Astrocyte (in vitro differentiated cells and primary cell): Measurements from ENCODE around the gene NEDD9.

Experiments
- EZH2 ChIP-seq: IDR thresholded peaks from 2 replicates; pipeline ENCODE4 v1.6.1; 2012; ENCODE audit warnings: mild to moderate bottlenecking, low read length, inconsistent platforms; ENCODE audit not compliant: insufficient read depth
- TF ChIP-seq, protein P1 (sequence below): IDR thresholded peaks from 2 replicates; pipeline ENCODE4 v1.5.1; 2011; ENCODE audit warnings: low read depth, mild to moderate bottlenecking, inconsistent platforms, low read length, moderate library complexity; ENCODE audit not compliant: insufficient read depth

DNA sequence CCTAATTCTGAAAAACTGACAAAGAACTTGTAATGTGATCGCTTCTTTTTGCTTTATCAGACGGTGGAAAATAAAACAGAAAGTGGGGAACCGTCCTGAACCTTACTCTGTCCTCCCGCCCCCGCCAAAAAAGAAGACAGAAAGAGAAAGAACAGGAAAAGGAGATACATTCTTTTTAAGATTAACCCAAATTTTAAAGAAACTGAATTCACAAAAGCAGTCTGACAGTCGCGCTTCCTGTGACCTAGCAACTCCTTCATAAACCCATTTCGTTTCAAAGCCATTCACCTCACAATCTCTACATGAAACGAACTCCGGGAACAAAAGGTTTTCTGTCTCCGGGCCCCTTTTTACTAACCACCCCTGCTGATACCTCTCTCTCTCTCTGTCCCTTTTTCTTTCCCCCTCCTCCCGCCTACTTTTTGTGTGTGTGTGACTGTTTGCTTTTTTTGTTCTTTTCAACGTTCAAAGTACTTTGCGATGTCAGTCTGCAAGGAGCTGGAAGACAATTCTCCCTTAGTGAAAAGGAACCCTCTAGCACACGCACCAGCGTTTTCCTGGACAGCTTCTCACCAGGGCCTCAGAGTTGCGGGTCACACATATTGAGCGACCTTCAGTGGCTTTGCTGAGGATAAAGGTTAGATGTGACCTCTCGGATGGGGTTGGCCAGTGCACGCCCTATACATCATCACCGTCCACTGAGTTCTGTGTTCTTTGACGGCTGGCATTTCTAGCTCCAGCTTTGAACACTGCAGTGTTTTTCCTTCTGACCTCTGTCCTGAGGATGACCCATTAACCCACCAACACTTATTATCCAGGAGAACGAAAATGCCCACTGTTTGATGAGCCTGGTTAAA, 530 bp upstream of the NEDD9 start:
- no peak for TF ChIP-seq EZH2
- TF ChIP-seq, protein P1, sequence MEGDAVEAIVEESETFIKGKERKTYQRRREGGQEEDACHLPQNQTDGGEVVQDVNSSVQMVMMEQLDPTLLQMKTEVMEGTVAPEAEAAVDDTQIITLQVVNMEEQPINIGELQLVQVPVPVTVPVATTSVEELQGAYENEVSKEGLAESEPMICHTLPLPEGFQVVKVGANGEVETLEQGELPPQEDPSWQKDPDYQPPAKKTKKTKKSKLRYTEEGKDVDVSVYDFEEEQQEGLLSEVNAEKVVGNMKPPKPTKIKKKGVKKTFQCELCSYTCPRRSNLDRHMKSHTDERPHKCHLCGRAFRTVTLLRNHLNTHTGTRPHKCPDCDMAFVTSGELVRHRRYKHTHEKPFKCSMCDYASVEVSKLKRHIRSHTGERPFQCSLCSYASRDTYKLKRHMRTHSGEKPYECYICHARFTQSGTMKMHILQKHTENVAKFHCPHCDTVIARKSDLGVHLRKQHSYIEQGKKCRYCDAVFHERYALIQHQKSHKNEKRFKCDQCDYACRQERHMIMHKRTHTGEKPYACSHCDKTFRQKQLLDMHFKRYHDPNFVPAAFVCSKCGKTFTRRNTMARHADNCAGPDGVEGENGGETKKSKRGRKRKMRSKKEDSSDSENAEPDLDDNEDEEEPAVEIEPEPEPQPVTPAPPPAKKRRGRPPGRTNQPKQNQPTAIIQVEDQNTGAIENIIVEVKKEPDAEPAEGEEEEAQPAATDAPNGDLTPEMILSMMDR: no peak
